ENCODE results near the gene SLC35E2B. TPM values are rescaled to one million over a fixed set of nuclear protein-coding genes. Genes with fewer than 3 reads are reported as not detected.
"Not testable (repeated sequence)": the region's sequence is repeated elsewhere in the genome, so short reads cannot be mapped to it uniquely, and the experiment has no call there.

The SLC35E2B gene
- total RNA-seq, 1 donor from 2014 or later = 31.7 TPM

DNA sequence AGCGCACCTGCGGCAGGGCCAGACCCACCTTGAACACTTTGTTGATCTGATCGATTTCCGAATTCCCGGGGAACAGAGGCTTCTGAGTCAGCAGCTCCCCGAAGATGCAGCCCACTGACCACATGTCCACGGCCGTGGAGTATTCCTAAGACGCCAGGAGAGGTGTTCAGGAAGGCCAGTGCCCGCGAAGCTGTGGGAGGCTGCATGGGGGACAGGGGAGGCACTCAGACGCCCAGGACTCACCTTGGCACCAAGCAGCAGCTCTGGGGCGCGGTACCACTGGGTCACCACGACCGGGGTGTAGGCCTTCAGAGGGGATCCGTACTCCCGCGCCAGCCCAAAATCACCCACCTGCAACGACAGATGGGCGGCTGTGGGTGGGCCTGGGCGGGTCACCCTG, 11.2 kb upstream of the SLC35E2B start:
- no peak for DNase-seq

DNA sequence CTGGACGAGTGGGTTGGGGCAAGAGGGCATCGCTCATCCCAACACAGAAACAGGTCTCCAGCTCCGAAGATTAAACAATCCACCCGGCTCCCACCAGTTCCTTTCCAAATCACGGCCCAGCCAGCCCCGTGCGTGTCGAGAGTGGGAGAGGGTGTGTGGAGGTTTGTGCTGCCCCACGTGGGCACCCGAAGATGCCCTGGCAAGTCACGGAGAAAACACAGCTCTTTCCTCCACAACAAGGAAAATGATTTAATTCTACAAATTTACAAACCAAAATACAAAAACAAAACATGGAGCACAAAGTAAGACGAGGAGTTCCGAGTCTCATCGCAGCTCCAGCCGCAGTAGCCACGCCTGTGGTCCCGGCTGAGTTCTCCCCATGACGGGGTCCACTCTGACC, 9.9 kb upstream of the SLC35E2B start:
- not testable (repeated sequence) for DNase-seq

DNA sequence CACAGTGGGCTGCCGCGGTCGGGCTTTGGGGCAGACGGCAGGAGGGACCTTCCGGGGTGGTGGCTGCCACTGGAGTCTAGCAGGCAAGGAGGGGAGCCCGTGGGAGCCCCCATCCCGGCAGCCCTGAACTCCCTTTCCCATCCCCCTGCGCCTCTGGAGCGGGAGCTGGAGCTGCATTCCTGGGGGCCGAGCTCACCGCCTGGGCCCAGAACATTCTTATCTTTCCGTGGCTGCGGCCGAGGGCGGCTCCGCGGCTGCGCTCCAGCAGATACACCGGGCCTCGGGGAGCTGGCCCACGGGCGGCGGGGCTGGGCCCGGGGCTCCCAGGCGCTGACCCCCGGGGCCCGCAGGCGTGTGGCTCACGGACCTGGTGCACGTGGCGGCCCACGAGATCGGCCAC, 8.0 kb upstream of the SLC35E2B start:
- DNase-seq = not testable (repeated sequence)

DNA sequence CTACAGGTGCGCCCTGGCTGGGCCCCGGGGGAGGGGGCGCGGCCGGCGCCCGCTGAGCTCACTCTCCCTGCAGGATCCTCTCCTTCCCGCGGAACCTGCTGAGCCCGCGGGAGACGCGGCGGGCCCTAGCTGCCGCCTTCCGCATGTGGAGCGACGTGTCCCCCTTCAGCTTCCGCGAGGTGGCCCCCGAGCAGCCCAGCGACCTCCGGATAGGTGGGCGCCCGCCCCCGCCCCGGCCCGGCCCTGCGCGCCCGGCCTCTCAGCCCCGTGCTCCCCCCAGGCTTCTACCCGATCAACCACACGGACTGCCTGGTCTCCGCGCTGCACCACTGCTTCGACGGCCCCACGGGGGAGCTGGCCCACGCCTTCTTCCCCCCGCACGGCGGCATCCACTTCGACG, 7.5 kb upstream of the SLC35E2B start:
- not testable (repeated sequence) for DNase-seq

DNA sequence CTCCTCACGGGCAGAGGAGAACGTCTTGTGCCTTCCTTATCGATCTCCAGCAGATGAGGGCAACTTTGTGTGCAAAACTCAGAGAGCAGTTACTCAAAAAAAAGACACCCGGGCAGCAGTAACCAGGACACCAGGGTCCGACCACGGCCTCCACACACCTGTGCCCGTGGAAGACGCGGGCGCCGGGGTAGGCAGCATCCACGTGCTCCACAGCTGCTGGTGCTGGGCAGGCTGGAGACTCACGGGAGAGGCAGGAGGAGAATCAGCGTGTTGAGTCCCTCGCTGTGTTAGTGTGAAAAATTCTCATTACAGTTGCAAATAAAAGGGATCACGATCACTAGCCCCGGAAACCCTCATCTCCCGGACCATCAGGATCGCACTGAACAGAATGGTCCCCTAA, 6.5 kb upstream of the SLC35E2B start:
- not testable (repeated sequence) for DNase-seq

DNA sequence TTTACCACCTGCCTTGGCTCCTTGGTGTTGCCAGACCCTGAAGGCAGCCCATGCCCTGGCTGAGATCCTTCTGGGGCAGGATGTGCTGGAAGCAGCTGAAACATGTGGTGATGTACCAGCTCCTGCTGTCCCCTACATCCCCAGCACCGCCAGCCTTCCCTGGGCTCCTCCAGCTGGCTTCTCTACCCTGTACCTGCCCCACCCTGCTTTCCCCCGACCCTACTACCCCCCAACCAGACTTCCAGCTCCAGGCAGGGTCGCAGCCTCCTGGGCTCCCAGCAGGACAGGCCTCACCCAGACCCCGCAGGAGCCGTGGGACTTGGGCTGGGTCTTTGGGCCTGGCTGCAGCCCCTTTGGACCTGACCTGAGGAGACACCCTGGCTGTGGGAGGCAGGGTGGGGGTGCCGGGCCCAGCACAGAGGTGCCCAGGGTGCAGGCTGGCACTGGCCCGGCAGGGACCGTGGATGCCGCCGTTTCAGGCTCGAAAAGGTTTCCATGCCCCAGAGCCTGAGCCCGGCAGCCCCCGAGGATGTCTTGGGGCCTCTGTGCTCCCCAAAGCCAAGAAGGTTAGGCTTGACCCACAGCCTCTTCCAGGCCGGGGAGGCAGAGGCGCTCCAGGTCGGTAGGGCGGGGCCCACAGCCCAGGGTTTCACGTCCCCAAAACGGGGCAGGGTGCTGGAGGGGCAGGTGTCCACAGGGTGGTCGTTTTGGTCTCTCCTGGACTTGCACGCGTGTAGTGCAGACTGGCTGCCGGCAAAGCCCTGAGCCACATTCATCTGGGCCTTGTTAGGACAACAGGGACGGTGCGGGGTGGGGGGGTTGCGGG, 5.0 kb upstream of the SLC35E2B start:
- not testable (repeated sequence) for DNase-seq

DNA sequence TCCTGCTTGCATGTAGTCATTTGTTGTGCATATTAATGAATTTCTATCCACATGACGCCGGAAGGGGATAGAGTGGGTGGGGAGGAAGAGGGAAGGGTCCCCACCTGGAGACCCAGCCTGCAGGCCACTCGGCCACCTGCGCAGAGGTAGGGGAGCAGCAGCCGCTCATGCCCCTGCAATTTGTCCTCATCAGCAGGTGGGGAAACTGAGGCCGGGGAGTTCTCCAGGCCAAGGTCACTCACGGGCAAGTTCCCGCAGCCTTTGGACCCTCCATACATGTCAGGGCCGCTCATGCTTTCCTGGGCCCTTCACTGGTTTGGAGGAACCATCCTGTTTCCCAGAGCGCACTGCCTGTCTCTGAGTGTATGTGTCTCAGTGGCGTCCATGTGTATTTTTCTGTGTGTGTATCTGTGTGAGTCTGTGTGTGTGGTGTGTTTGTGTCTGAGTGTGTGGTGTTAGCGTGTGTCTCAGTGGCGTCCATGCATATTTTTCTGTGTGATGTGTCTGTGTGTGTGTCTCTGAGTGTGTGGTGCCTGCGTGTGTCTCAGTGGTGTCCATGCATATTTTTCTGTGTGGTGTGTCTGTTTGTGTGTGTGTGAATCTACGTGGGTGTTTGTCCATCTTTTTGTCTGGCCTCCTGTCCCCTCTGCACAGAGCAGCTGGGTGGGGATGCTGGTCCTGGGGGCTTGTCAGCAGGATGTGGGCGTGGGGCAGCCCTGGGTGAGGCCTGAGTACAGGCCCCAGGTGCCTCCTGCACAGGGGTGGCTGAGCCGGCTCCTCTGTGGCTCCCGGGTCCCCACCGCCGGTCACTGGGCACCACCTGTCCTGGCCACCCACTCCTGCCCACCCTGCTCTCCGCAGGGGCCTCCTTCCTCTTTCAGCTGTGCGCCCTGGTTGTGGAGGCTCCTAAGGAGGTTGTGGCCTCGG, 4.1 kb upstream of the SLC35E2B start:
- DNase-seq = not testable (repeated sequence)

DNA sequence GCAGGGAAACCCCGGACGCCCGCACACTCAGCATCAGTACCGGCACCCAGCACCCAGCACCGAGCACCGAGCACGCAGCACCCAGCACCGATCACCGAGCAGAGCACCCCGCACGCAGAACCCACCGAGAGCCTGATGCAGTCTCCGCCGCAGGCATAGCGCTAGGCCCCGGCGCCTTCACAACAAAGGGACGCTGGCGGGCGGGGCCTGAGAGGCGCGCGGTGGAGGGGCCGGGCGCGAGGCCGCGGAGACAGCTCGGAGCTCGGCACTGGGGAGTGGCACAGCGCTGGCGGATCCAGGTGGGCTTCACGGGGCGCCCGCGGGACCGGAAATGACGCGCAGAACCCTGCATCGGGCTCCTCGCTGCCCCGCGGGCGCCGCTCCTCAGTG, 276 bp downstream of the SLC35E2B start:
- DNase-seq = peak; percentile 6

DNA sequence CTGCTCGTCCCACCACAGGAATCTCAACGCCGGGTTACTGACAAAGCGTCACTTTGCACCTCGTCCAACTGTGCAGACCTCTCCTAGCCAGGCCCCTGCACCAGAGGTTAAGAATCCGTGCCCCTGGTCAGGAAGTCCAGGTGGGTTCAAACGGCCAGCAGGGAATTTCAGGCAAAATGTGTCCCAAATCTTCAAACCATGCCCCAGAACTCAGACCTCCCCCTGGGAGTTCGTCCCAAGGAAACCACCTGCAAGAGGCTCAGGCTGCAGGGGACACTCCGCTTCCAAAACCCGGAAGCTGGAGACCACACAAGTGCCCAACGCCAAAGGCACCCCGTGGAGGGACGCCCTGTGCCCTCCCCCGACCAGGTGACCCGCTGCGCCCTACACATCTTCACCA, 1.2 kb downstream of the SLC35E2B start:
- not testable (repeated sequence) for DNase-seq

DNA sequence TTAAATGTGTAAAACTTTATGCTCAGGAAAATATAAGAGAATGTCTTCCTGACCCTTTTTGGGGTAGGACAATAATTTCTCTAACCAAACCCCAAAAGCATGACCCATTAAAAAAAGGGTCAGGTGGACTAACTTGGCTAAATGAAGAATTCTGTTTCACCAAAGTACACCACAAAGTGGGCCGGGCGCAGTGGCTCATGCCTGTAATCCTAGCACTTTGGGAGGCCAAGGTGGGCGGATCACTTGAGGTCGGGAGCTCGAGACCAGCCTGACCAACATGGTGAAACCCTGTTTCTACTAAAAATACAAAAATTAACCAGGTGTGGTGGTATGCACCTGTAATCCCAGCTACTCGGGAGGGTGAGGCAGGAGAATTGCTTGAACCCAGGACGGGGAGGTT, 3.1 kb downstream of the SLC35E2B start:
- not testable (repeated sequence) for DNase-seq

DNA sequence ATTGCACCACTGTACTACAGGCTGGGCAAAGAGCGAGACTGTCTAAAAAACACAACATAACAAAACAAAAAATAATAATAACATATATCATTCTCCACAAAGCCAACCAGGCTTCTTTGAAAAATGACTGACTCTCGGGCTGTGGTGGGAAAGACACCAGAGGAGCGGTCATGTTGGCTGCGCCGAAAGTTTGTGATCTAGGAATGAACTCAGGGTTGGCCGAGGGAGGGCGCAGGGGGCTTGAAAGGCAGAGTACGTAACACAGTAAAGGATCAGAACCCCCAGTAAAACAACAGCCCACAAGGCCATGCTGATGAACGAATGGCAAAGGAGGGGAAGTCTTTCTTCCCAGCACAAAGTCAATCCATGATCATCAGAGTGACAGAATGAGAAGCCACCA, 4.7 kb downstream of the SLC35E2B start:
- DNase-seq = no peak

DNA sequence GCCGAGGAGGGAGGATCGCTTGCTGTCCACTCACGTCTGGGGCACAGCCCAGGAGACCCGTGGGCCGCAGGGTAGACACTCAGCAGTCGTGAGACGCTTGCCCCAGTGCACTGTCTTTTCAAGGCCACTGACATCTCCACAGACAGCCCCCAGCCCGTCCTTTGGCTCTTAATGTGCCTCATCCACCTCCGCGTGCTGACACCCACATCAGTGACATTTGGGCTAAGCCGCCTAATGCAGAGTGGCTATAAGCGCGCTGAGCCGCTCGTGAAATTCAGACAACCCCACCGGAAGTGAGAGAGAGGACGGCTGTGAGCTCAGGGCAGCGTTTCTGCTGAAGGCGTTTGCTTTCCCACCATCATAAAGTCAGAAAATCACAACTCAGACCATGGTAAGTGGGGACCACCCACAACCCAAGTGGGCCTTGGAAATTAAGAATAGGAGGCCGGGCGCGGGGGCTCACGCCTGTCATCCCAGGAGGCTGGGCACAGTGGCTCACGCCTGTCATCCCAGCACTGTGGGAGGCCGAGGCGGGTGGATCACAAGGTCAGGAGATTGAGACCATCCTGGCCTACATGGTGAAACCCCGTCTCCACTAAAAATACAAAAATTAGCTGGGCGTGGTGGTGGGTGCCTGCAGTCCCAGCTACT, 8.4 kb downstream of the SLC35E2B start:
- DNase-seq = no peak

DNA sequence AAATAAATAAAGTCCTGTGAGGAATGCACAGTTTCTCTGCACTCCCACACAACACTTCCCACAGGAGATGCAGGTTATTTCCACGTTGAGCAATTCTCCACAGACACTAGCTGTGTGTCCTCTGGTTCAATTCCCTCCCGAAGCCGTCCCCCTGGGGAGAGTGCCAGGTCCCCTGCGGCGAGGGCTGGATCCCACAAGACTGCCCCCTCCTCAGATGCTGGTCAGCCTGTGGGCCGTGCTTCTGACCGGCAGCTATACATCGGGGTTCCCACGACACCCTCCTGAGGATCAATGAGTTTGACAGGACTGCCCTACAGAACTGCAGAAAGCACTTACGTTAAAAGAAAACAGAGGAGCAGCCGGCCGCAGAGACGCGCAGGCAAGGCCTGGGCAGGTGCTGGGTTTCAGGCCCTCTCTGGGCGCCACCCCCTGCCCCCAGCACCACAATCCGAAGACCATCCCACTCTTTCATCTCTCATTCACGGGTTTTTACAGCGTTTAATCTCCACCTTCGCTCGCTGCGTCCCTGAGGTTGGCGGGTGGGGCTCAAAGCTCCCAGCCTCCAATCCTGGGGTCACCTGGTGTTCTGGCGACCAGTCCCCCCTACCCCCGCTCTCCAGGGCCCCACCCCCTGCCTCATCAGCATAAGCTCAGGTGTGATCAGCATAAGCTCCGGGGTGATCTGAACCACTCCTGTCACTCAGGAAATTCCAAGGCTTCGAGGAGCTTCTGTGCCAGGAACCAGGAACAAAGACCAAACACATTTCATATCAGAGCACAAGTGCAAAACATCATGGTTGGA, 9.3 kb downstream of the SLC35E2B start:
- no peak for DNase-seq

DNA sequence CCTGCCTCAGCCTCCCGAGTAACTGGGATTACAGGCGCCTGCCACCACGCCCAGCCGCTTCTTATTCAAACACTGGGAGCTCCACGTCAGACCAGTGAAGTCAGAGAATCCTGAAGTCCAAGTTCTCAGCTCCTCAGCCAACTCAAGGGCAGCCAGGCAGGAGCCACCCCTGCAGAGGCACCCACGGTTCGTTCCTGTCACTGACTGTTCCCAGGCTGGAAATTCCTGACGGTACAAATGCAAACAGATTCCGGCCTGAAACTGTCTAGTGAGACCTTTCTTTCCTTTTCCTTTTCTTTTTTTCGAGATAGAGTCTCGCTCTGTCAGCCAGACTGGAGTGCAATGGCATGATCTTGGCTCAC, 11.7 kb downstream of the SLC35E2B start:
- DNase-seq = no peak

DNA sequence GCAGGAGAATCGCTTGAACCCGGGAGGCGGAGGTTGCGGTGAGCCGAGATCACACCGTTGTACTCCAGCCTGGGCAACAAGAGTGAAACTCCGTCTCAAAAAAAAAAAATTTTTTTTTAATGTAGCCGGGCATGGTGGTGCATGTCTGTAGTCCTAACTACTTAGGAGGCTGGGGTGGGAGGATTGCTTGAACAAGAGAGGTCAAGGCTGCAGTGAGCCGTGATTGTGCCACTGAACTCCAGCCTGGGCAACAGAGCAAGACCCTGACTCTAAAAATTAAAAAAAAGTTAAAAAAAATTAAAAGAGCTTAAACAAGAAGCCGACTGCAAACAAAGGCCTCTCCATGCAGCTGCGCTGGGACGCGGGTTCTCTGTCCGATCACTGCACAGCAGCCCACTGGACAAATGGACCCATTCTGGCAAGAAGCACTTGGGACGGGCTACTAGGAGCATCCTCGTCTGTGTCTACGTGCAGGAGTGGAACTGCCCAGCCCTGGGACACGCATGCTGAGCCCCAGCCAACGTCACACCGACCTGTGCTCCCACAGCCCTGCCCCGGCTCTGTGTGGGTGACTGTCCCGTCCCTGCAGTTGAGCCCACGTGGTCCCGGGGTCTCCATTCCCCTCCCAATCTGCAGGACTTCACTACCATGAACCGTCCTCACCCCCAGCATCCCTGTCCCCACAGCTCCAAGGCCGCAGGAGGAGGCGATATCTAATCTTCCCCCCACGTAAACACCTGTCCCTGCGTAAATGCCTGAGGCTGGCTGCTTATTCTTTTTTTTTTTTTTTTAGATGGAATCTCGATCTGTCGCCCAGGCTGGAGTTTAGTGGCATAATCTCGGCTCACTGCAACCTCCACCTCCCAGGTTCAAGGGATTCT, 12.3 kb downstream of the SLC35E2B start:
- DNase-seq = no peak

DNA sequence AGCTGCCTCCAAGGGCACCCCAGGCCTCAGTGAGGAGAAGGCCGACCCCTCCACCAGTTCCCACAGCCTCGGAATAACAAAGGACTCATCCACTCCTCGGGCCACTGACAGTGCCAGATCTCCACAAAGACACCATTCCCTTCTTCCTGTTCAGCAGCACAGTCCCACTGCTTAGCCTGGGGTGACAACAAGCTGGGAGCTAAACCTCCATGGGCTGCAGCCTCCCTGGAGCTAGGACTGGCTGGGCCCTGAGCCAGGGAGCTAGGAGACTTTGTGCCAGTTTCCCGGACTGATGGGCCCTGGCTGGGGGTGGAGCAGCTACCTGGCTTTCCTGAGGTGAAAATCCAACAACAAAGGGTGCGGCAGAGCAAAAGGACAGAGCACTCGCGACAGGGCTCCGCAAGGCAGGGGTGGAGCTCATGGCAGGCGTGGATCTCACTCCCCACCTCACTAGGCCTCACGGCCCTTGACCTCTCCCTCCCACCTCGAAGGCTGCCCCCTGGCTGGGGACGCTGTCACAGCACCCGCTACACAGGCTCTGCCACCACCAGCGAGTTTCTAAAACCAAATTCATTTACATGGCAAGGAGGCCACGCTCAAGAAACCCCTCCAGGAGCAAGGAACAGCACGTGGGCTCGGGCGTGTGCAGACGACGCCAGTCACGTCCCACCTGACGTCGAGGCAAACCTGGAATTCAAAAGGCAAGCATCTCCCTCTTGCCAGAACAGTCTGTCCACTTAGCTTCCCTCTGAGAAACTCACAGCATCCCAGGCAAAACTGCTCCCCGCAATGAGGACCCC, 13.8 kb downstream of the SLC35E2B start:
- no peak for DNase-seq

DNA sequence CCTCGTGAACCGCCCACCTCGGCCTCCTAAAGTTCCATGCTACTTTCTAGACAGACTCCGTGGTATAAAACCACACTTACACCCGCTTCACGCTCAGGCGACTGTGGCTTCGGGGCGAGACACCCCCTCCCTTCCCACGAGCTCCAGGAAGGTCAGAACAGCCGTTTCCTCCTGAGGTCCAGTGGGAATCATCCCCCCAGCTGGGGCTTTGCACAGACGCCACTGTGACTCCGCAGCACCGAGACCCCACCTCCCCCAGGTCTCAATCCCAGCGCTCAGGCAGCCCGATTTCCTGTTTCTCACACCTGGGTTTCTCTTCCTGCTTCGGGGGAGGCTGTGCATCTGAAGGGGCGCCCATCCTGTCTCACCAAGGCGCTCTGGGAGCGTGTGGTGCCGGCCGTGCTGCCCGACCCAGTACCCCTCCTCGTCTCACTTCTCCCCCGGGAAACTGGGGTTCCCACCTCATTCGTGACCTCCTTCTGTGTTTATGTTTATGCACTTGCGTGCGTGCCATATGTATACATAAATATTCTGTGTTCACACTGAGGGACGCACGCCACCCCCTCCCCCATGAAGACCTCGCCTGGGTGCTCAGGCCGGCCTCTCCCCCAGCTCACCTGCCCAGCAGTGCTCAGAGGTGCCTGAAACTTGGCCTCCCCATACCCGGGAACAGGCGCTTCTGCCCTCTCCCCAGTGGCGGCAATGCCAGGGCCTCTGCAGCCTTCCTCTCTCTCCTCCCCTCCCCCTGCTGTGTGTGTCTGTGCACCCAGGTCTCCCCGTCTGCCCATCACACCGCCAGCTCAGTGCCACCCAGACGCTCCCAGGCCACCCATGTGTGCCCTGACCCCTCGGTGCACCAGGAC, 14.6 kb downstream of the SLC35E2B start:
- no peak for DNase-seq

DNA sequence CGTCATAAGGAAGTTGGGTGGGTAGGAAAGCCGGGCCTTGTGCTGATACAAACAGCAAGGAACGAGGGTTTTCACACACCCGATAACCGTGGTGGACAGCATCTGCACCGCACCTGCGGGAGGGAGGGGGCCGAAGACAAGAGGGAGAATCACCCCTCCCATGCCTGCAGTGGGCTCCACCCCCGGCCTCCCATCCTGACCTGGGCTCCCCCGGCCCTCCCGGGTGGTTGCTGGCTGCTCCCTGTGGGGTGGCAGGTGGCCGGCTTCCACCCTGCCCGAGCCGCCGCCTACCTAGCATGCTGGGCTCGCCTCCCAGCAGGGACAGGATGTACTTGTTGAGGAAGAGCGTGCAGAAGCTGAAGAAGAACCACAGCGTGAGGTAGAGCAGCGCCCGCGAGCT, 16.5 kb downstream of the SLC35E2B start:
- not testable (repeated sequence) for DNase-seq

DNA sequence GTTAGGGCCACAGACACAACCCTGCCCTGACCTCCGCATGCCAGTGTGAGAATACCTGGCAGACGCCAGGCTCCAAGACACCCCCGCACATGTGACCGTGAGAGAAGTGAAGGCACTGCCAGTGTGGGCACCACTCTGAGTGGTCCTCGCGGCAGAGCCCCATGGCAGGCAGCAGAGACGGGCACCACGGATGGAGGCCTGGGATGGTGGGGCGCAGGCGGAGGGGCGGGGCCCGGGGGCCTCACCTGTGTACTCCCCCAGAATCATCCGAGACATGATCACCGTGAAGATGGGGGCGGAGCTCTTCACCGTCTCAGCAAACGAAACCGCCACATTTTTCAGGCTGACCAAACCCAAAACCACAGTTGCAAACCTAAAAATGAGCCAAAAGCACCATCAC, 17.4 kb downstream of the SLC35E2B start:
- DNase-seq = not testable (repeated sequence)

Measured in skin of body (tissue), 2 donors.